IMR-90 (cell line): ENCODE measurements around the gene UVSSA. TPM values are rescaled to one million over a fixed set of nuclear protein-coding genes. Genes with fewer than 3 reads are reported as not detected.

Source experiments
- ATAC-seq: fragments of 200-7000 bp; cut with Tn5 transposase; 2 replicates; pipeline ENCODE4 v1.9.1; 2020; ENCODE audit warnings: low read depth, mild to moderate bottlenecking, moderate library complexity
- BruUV-seq: library from RNA; stranded (reverse); fragments of 400-500 nt; replicated peaks from 2 replicates; lab custom pipeline; 2021; lab: Mats Ljungman, UMichigan
- CTCF ChIA-PET: fragments of 300-600 bp; formaldehyde crosslinking; extraction: SDS; loops from one replicate; lab custom pipeline; 2021; ENCODE audit warnings: antibody characterized with exemption; lab: Yijun Ruan, JAX
- POLR2A ChIA-PET: fragments of 300-600 bp; sonication (Branson Sonifier 250); formaldehyde crosslinking; loops from one replicate; lab custom pipeline; 2022; ENCODE audit warnings: antibody characterized with exemption; ENCODE audit not compliant: unreplicated experiment; lab: Charles Lee
- DNase-seq: peaks from one replicate; pipeline ENCODE4 v3.0.0; 2013
- H2AFZ ChIP-seq: replicated peaks from 2 replicates; pipeline ENCODE3; 2013; ENCODE audit warnings: low read length, mild to moderate bottlenecking; ENCODE audit not compliant: poor library complexity
- H2AK5ac ChIP-seq: 2 replicates; pipeline ENCODE4 v1.6.1; 2013; ENCODE audit warnings: low read depth, low read length, inconsistent platforms
- H2AK9ac ChIP-seq: replicated peaks from 2 replicates; pipeline ENCODE3; 2013; ENCODE audit warnings: mild to moderate bottlenecking, low read depth, low read length, moderate library complexity; ENCODE audit not compliant: poor library complexity
- H2BK120ac ChIP-seq: 2 replicates; pipeline ENCODE4 v1.6.1; 2013; ENCODE audit warnings: low read depth, low read length, inconsistent platforms
- H2BK15ac ChIP-seq: 3 replicates; pipeline ENCODE4 v1.6.1; 2013; ENCODE audit warnings: low read depth, low read length, inconsistent platforms
- H2BK20ac ChIP-seq: 2 replicates; pipeline ENCODE4 v1.6.1; 2013; ENCODE audit warnings: low read depth, mild to moderate bottlenecking, inconsistent platforms, low read length, moderate library complexity
- H2BK5ac ChIP-seq: 2 replicates; pipeline ENCODE4 v1.6.1; 2013; ENCODE audit warnings: mild to moderate bottlenecking, low read depth, low read length, inconsistent platforms; ENCODE audit not compliant: poor library complexity, severe bottlenecking
- H3K14ac ChIP-seq: replicated peaks from 2 replicates; pipeline ENCODE4 v1.6.1; 2013; ENCODE audit warnings: low read depth, low read length, inconsistent platforms
- H3K18ac ChIP-seq: 2 replicates; pipeline ENCODE4 v1.6.1; 2013; ENCODE audit warnings: low read depth, low read length, control low read depth
- H3K23ac ChIP-seq: 2 replicates; pipeline ENCODE4 v1.6.1; 2013; ENCODE audit warnings: low read depth, low read length, inconsistent platforms
- H3K27ac ChIP-seq: 2 replicates; pipeline ENCODE4 v1.5.1; 2013; ENCODE audit warnings: mild to moderate bottlenecking, control low read depth, low read length; ENCODE audit not compliant: insufficient read depth
- H3K27me3 ChIP-seq: 2 replicates; pipeline ENCODE4 v1.6.1; 2013; ENCODE audit warnings: low read length; ENCODE audit not compliant: control insufficient read depth, insufficient read depth
- H3K36me3 ChIP-seq: 2 replicates; pipeline ENCODE4 v1.6.1; 2013; ENCODE audit warnings: low read length, mixed read lengths; ENCODE audit not compliant: control insufficient read depth, insufficient read depth
- H3K4ac ChIP-seq: 2 replicates; pipeline ENCODE4 v1.6.1; 2013; ENCODE audit warnings: low read depth, low read length, inconsistent platforms
- H3K4me1 ChIP-seq: 2 replicates; pipeline ENCODE4 v1.6.1; 2013; ENCODE audit warnings: low read length, mixed read lengths; ENCODE audit not compliant: control insufficient read depth, insufficient read depth
- H3K4me2 ChIP-seq: 2 replicates; pipeline ENCODE4 v1.6.1; 2013; ENCODE audit warnings: low read depth, mild to moderate bottlenecking, control low read depth, low read length, moderate library complexity
- H3K4me3 ChIP-seq: 2 replicates; pipeline ENCODE4 v1.5.1; 2013; ENCODE audit warnings: low read depth, mild to moderate bottlenecking, control low read depth, low read length, moderate library complexity; ENCODE audit not compliant: insufficient read depth
- H3K56ac ChIP-seq: 2 replicates; pipeline ENCODE4 v1.6.1; 2013; ENCODE audit warnings: low read length, inconsistent platforms; ENCODE audit not compliant: insufficient read depth; ENCODE audit errors: extremely low read depth
- H3K79me1 ChIP-seq, 2 experiments: 2 replicates each; pipeline ENCODE4 v1.6.1; 2013; ENCODE audit warnings: low read length in 2 of 2, inconsistent platforms in 1 of 2, low read depth in 1 of 2
- H3K9ac ChIP-seq: 2 replicates; pipeline ENCODE4 v1.6.1; 2013; ENCODE audit warnings: low read depth, low read length, control low read depth
- H3K9me1 ChIP-seq: 2 replicates; pipeline ENCODE4 v1.6.1; 2013; ENCODE audit warnings: low read length, inconsistent platforms; ENCODE audit not compliant: insufficient read depth
- H3K9me3 ChIP-seq: 2 replicates; pipeline ENCODE4 v1.6.1; 2013; ENCODE audit warnings: low read length; ENCODE audit not compliant: control insufficient read depth, insufficient read depth
- H4K20me1 ChIP-seq: 2 replicates; pipeline ENCODE4 v1.6.1; 2013; ENCODE audit warnings: low read length, inconsistent platforms; ENCODE audit not compliant: insufficient read depth
- H4K5ac ChIP-seq: 2 replicates; pipeline ENCODE4 v1.6.1; 2013; ENCODE audit warnings: mild to moderate bottlenecking, low read depth, low read length, control low read depth
- H4K8ac ChIP-seq, 2 experiments: 2 replicates each; pipeline ENCODE4 v1.6.1; 2013; ENCODE audit warnings: low read depth in 2 of 2, low read length in 2 of 2, control low read depth in 1 of 2, inconsistent platforms in 1 of 2
- H4K91ac ChIP-seq: 2 replicates; pipeline ENCODE4 v1.6.1; 2013; ENCODE audit warnings: low read depth, low read length, inconsistent platforms; ENCODE audit not compliant: insufficient read depth
- BHLHE40 ChIP-seq: fragments of 150-350 bp; IDR thresholded peaks from 2 replicates; pipeline ENCODE4 v1.6.1; 2016; ENCODE audit warnings: mild to moderate bottlenecking, low read depth, low read length
- CHD1 ChIP-seq: IDR thresholded peaks from 2 replicates; pipeline ENCODE4 v1.6.1; 2012; ENCODE audit warnings: low read depth, low read length, improper control_type of control experiment
- FOS ChIP-seq: fragments of 150-350 bp; IDR thresholded peaks from 2 replicates; pipeline ENCODE4 v1.6.1; 2016; ENCODE audit warnings: low read depth, low read length
- MAFK ChIP-seq: IDR thresholded peaks from 2 replicates; pipeline ENCODE4 v1.6.1; 2012; ENCODE audit warnings: low read depth, low read length, improper control_type of control experiment
- MAZ ChIP-seq: IDR thresholded peaks from 2 replicates; pipeline ENCODE4 v1.6.1; 2012; ENCODE audit warnings: low read depth, mild to moderate bottlenecking, low read length, improper control_type of control experiment, moderate library complexity, borderline replicate concordance
- MXI1 ChIP-seq: IDR thresholded peaks from 2 replicates; pipeline ENCODE4 v1.6.1; 2012; ENCODE audit warnings: low read depth, mild to moderate bottlenecking, low read length, moderate library complexity, borderline replicate concordance
- NFE2L2 ChIP-seq: fragments of 150-350 bp; IDR thresholded peaks from 2 replicates; pipeline ENCODE4 v1.6.1; 2016; ENCODE audit warnings: low read depth, mild to moderate bottlenecking, low read length
- POLR2A ChIP-seq: IDR thresholded peaks from 2 replicates; pipeline ENCODE4 v1.6.1; 2012; ENCODE audit warnings: mild to moderate bottlenecking, low read depth, low read length
- RAD21 ChIP-seq: IDR thresholded peaks from 2 replicates; pipeline ENCODE4 v1.6.1; 2012; ENCODE audit warnings: low read length, improper control_type of control experiment
- RCOR1 ChIP-seq: IDR thresholded peaks from 2 replicates; pipeline ENCODE4 v1.6.1; 2012; ENCODE audit warnings: mild to moderate bottlenecking, low read length, improper control_type of control experiment; ENCODE audit not compliant: insufficient replicate concordance
- RFX5 ChIP-seq: IDR thresholded peaks from 2 replicates; pipeline ENCODE4 v1.8.0; 2012; ENCODE audit warnings: low read depth, mild to moderate bottlenecking, low read length, moderate library complexity
- SMC3 ChIP-seq: fragments of 150-350 bp; IDR thresholded peaks from 2 replicates; pipeline ENCODE4 v1.6.1; 2016; ENCODE audit warnings: low read depth, mild to moderate bottlenecking, antibody characterized with exemption, low read length, moderate library complexity
- WGBS, 2 experiments: methylation state at CpG; one replicate each; pipeline versions ENCODE4 v1.1.5 to v1.1.7; 2013; ENCODE audit warnings: missing lambda C conversion rate in 2 of 2; ENCODE audit not compliant: insufficient read length in 1 of 2; ENCODE audit errors: extremely low coverage in 2 of 2; 5-methylcytosine and 5-hydroxymethylcytosine counted together
- dilution Hi-C: fragments of 300-500 bp; cut with HindIII; formaldehyde crosslinking; loops from one replicate; pipeline ENCODE4 v1.14.3; 2018; ENCODE audit warnings: low sequenced_read_pairs; ENCODE audit not compliant: unreplicated experiment
- in situ Hi-C: fragments of 300-500 bp; cut with MboI; formaldehyde crosslinking; loops from 3 replicates; pipeline ENCODE4 v1.14.3; 2019; ENCODE audit warnings: low sequenced_read_pairs, inconsistent platforms, mixed read lengths
- intact Hi-C: fragments of 100-400 bp; cut with micrococcal nuclease; formaldehyde crosslinking; loops from 2 replicates; pipeline ENCODE4 v1.10.0; 2022
- polyA plus RNA-seq, 3 experiments: library from polyadenylated mRNA; depleted of rRNA; stranded (reverse); fragments of >200 nt; gene quantifications; 2 replicates each; pipeline ENCODE4 v1.2.3, GENCODE V29; 2012; ENCODE audit warnings: low replicate concordance in 1 of 3
- total RNA-seq: library from RNA; depleted of rRNA; stranded (reverse); fragments of >200 nt; gene quantifications from 2 replicates; pipeline ENCODE4 v1.2.3, GENCODE V29; 2012
- TF ChIP-seq, protein P1 (sequence below): fragments of 150-350 bp; IDR thresholded peaks from 2 replicates; pipeline ENCODE4 v1.6.1; 2016; ENCODE audit warnings: low read depth, mild to moderate bottlenecking, low read length, moderate library complexity, borderline replicate concordance
- TF ChIP-seq, protein P2 (sequence below): conservative IDR thresholded peaks from 2 replicates; pipeline ENCODE4 v1.5.1; 2012; ENCODE audit warnings: mild to moderate bottlenecking, low read depth, low read length, improper control_type of control experiment
- TF ChIP-seq, protein P3 (sequence below): fragments of 150-350 bp; IDR thresholded peaks from 2 replicates; pipeline ENCODE4 v1.6.1; 2017; ENCODE audit warnings: mild to moderate bottlenecking, antibody characterized with exemption, low read length, low read depth

Gene UVSSA
- total and polyA plus RNA-seq, 2 of the 4 experiments (the other 2 are of a cell fraction): 1.4 to 8.4 TPM

DNA sequence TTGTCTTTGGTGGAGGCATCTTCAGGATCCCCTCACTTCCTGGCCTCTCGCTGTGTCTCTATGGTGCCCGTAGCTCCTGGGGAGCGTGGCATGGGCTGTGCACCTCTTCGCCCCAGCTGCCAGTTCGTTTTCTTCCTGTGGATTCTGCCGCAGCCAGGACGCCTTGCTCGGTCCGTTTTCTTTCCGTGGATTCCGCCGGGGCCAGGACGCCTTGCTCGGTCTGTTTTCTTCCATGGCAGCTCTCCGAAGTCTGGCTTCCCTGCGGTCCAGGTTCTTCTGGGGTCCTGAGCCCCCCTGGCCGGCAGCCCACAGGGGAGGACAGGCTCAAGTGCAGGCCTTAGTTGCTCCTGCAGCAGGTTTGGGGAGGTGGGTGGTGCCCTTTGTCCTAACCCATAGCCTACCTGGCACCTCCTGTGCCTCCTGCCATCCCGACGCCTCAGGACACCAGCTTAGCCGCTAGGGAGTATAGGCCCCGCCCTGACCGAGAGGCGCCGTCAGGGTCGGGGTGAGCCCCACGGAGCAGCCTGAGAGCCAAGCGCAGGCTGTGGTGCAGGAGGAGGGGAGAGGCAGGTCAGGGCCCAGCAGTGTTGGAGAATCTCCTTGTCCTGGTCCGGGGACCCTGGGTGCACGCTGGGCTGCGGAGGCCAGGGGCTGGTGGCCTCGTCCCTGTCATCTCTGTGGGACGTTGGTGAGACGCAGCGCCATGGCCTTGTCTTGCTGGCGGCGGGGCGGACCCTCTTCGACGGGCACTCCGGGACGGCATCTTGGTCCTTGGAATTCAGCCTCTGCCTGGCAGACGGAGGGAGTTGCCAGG lies 27.1 kb downstream of the UVSSA start:
- Histone ChIP-seq H2BK120ac (no peak overlapping the region), H3K23ac (no peak overlapping the region), H4K91ac (no peak overlapping the region), H2AFZ (no peak overlapping the region), H3K4me2 (no peak overlapping the region), H2BK15ac (no peak overlapping the region), H2BK20ac (no peak overlapping the region), H3K9ac (no peak overlapping the region), H4K20me1 (no peaks in the 10 kb centered on the region), H3K27me3 (no peaks in the 10 kb centered on the region), H2AK5ac (no peak overlapping the region), H3K56ac (no peak overlapping the region), H2AK9ac (no peak overlapping the region), H3K9me1 (no peaks in the 10 kb centered on the region; the same call in 1 of the 2 replicates), H3K4me1 (no peaks in the 10 kb centered on the region), H3K18ac (no peak overlapping the region), H3K27ac (no peak overlapping the region), H3K4me3 (no peak overlapping the region), H3K9me3 (no peaks in the 10 kb centered on the region; the same call in 1 of the 2 replicates), H3K4ac (no peak overlapping the region), H3K79me1 (no peaks in the 10 kb centered on the region), H3K14ac (no peak overlapping the region), H4K5ac (no peak overlapping the region), H3K36me3 (peaks cover 36% of the 10 kb centered on the region), H2BK5ac (no peak overlapping the region), H4K8ac (no peak overlapping the region)
- dilution Hi-C loops: no loop called here
- DNase-seq: no peak
- ChIA-PET POLR2A (no interaction called here), CTCF (no interaction called here)
- no peak for ATAC-seq
- in situ Hi-C loops: no loop called here
- intact Hi-C loops: no loop called here
- BruUV-seq: no TSS peak
- WGBS, 2 experiments: 92% methylated on average over 22 of the region's 42 CpGs; no CpG with 5 or more reads in 1 of the 2 experiments
- no peak for TF ChIP-seq BHLHE40
- TF ChIP-seq RAD21: no peak
- TF ChIP-seq NFE2L2: no peak
- no peak for TF ChIP-seq RFX5
- TF ChIP-seq MAFK: no peak
- TF ChIP-seq, protein P1, sequence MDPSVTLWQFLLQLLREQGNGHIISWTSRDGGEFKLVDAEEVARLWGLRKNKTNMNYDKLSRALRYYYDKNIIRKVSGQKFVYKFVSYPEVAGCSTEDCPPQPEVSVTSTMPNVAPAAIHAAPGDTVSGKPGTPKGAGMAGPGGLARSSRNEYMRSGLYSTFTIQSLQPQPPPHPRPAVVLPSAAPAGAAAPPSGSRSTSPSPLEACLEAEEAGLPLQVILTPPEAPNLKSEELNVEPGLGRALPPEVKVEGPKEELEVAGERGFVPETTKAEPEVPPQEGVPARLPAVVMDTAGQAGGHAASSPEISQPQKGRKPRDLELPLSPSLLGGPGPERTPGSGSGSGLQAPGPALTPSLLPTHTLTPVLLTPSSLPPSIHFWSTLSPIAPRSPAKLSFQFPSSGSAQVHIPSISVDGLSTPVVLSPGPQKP: no peak
- TF ChIP-seq, protein P2, sequence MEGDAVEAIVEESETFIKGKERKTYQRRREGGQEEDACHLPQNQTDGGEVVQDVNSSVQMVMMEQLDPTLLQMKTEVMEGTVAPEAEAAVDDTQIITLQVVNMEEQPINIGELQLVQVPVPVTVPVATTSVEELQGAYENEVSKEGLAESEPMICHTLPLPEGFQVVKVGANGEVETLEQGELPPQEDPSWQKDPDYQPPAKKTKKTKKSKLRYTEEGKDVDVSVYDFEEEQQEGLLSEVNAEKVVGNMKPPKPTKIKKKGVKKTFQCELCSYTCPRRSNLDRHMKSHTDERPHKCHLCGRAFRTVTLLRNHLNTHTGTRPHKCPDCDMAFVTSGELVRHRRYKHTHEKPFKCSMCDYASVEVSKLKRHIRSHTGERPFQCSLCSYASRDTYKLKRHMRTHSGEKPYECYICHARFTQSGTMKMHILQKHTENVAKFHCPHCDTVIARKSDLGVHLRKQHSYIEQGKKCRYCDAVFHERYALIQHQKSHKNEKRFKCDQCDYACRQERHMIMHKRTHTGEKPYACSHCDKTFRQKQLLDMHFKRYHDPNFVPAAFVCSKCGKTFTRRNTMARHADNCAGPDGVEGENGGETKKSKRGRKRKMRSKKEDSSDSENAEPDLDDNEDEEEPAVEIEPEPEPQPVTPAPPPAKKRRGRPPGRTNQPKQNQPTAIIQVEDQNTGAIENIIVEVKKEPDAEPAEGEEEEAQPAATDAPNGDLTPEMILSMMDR: no peak
- no peak for TF ChIP-seq FOS
- TF ChIP-seq, protein P3, sequence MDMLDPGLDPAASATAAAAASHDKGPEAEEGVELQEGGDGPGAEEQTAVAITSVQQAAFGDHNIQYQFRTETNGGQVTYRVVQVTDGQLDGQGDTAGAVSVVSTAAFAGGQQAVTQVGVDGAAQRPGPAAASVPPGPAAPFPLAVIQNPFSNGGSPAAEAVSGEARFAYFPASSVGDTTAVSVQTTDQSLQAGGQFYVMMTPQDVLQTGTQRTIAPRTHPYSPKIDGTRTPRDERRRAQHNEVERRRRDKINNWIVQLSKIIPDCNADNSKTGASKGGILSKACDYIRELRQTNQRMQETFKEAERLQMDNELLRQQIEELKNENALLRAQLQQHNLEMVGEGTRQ: no peak
- no peak for TF ChIP-seq SMC3
- TF ChIP-seq MXI1: no peak
- TF ChIP-seq MAZ: no peak
- TF ChIP-seq CHD1: no peak
- no peak for TF ChIP-seq RCOR1
- no peak for TF ChIP-seq POLR2A
